Heart right ventricle (tissue), 16 donors: Measurements from ENCODE around the gene ZSWIM3. TPM values are rescaled to one million over a fixed set of nuclear protein-coding genes. Genes with fewer than 3 reads are reported as not detected.

Experiments used
- ATAC-seq, 8 donors: fragments of 200-7000 bp; cut with Tn5 transposase; one replicate each; pipeline ENCODE4 v1.9.1; 2020; ENCODE audit warnings: mild to moderate bottlenecking in 8 of 8, moderate library complexity in 8 of 8, moderate number of reproducible peaks in 1 of 8
- DNase-seq, 2 donors: peaks; one replicate each; pipeline ENCODE4 v3.0.0-alpha.2; 2020
- H3K27ac ChIP-seq, 10 donors: fragments of 200-600 bp; sonication (generic) in 2 of 10; one replicate each; pipeline versions ENCODE4 v1.5.0 to v1.8.0; 2020 to 2022; ENCODE audit warnings: mild to moderate bottlenecking in 3 of 10
- H3K27me3 ChIP-seq, 7 donors: fragments of 200-600 bp; one replicate each; pipeline ENCODE4 v1.8.0; 2021 to 2022; ENCODE audit warnings: mild to moderate bottlenecking in 2 of 7
- H3K36me3 ChIP-seq, 9 donors: fragments of 200-600 bp; sonication (generic) in 1 of 9; one replicate each; pipeline versions ENCODE4 v1.5.0 to v1.8.0; 2020 to 2022; ENCODE audit warnings: mild to moderate bottlenecking in 2 of 9
- H3K4me1 ChIP-seq, 9 donors: fragments of 200-600 bp; sonication (generic) in 1 of 9; one replicate each; pipeline versions ENCODE4 v1.5.0 to v1.8.0; 2020 to 2022; ENCODE audit warnings: mild to moderate bottlenecking in 4 of 9
- H3K4me3 ChIP-seq, 10 donors: fragments of 200-600 bp; sonication (generic) in 2 of 10; one replicate each; pipeline versions ENCODE4 v1.5.0 to v1.8.0; 2020 to 2022; ENCODE audit warnings: mild to moderate bottlenecking in 7 of 10, moderate library complexity in 2 of 10
- H3K9me3 ChIP-seq, 11 donors: fragments of 200-600 bp in 10 of 11; sonication (generic) in 2 of 11; one replicate each; pipeline versions ENCODE4 v1.5.0 to v1.8.0; 2013 to 2022; ENCODE audit warnings: mild to moderate bottlenecking in 2 of 11, control low read depth in 1 of 11, moderate library complexity in 1 of 11
- WGBS, 2 donors: extraction: QIAGEN DNeasy Blood & Tissue Kit; methylation state at CpG; one replicate each; pipeline ENCODE4 v1.1.7; 2013; ENCODE audit warnings: inconsistent platforms in 1 of 2; 5-methylcytosine and 5-hydroxymethylcytosine counted together
- intact Hi-C, 10 donors: fragments of 100-400 bp; cut with DNase I; formaldehyde crosslinking; loops; one replicate each; pipeline versions ENCODE4 v1.11.1 to v1.14.2; 2022
- polyA plus RNA-seq, 2 donors: library from polyadenylated mRNA; stranded (reverse); fragments of 200-250 nt; gene quantifications; one replicate each; pipeline ENCODE4 v1.2.3, GENCODE V29; 2013
- total RNA-seq, 10 donors: library from RNA; stranded (reverse); fragmentation: NEBNext Ultra II Directional in 3 of 10; extraction: Animal tissue kit (Norgen Biotek cat#: 25700) in 3 of 10; gene quantifications; one replicate each; pipeline versions ENCODE4 v1.2.1 to v1.2.4, GENCODE V29; 2021 to 2023
- TF ChIP-seq, protein P1 (sequence below), 9 donors: fragments of 200-600 bp; sonication (generic) in 2 of 9; IDR thresholded peaks; one replicate each; pipeline versions ENCODE4 v1.5.0 to v1.8.0; 2021 to 2022; ENCODE audit warnings: antibody characterized with exemption in 9 of 9, mild to moderate bottlenecking in 5 of 9, moderate library complexity in 1 of 9
- donor health status: Arrhythmogenic right ventricular cardiomyopathy.
- donor health status: ischemic (EF 13 %, LVEDD 7.1; RV severe dilation, severe dysfunction).
- donor health status: healthy with polysubstance abuse.
- donor health status: DM: no; HTN: yes; CAD: no.
- donor health status: DM: no; HTN: no; CAD: no.
- donor health status: ischemic (EF 25% LVEDD 6.9; RV normal size, moderate dysfunction).
- donor health status: ischemic (EF 25% LVEDD 5.7; RV mildly dilated, moderate dysfunction).
- donor health status: healthy.
- donor health status: DM: yes; HTN: yes; CAD: no.
- donor health status: Ischemic cardiomyopathy.
- donor health status: ischemic (EF 35%, LVEDD 5.7; RV mildly dilated, moderate dysfunction).
- donor health status: nonischemic (EF 11% LVEDD 7.7; RV severe dilation, severe dysfunction).
- donor health status: DM: yes; HTN: yes; CAD: no.
- donor health status: PGD.
- donor health status: ischemic (EF 29% LVEDD 5.4; RV normal size, mild dysfunction).
- donor health status: nonischemic (EF 23%, LVEDD 6.1; RV moderate dilation, normal function).

The ZSWIM3 gene
- total and polyA plus RNA-seq, 12 donors: 1.4 to 2.5 (median 1.9) TPM

DNA sequence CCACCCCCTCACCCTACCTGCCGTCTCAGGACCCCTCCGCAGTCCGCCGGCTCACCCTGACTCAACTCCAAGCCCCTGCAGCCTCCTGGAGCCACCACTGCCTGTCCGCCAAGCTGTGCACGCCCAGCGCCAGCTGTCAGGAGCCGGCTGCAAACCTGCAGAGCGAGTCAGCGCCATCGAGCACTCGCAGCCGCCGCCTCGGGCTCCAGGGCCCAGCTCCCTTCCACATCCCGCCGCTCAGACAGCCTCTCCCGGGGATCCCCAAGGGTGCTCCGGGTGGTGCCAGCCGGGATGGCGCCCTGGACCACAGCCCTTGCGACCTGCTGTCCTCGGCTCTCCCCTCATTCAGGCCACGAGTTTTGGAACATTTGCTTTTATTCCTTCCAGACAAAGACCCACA lies 34.6 kb upstream of the ZSWIM3 start:
- Histone ChIP-seq H3K27ac (no peak overlapping the region), H3K9me3 (no peaks in the 10 kb centered on the region), H3K4me1 (peaks cover 4 to 37% (median 26%) of the 10 kb centered on the region in 9 donors), H3K27me3 (peaks cover 3 to 53% (median 35%) of the 10 kb centered on the region in 7 donors), H3K4me3 (peak overlapping the region in 3 of 10 donors; percentile 13 to 37 (median 18)), H3K36me3 (no peaks in the 10 kb centered on the region)
- TF ChIP-seq, protein P1, sequence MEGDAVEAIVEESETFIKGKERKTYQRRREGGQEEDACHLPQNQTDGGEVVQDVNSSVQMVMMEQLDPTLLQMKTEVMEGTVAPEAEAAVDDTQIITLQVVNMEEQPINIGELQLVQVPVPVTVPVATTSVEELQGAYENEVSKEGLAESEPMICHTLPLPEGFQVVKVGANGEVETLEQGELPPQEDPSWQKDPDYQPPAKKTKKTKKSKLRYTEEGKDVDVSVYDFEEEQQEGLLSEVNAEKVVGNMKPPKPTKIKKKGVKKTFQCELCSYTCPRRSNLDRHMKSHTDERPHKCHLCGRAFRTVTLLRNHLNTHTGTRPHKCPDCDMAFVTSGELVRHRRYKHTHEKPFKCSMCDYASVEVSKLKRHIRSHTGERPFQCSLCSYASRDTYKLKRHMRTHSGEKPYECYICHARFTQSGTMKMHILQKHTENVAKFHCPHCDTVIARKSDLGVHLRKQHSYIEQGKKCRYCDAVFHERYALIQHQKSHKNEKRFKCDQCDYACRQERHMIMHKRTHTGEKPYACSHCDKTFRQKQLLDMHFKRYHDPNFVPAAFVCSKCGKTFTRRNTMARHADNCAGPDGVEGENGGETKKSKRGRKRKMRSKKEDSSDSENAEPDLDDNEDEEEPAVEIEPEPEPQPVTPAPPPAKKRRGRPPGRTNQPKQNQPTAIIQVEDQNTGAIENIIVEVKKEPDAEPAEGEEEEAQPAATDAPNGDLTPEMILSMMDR (IDR thresholded peaks at IDR 0.05): no peak
- DNase-seq (no peak), ATAC-seq (peak; percentile 19 to 36 (median 24))
- WGBS, 2 donors: 3 to 6% methylated on average over 24 of the region's 24 CpGs
- intact Hi-C loops: loop anchor here in 5 of 10 donors (5.0 to 10.0 kb wide), 3 partner anchors 112 to 142 kb away; partner anchors contain the start of gene PCIF1 (in 1 of the 5)

DNA sequence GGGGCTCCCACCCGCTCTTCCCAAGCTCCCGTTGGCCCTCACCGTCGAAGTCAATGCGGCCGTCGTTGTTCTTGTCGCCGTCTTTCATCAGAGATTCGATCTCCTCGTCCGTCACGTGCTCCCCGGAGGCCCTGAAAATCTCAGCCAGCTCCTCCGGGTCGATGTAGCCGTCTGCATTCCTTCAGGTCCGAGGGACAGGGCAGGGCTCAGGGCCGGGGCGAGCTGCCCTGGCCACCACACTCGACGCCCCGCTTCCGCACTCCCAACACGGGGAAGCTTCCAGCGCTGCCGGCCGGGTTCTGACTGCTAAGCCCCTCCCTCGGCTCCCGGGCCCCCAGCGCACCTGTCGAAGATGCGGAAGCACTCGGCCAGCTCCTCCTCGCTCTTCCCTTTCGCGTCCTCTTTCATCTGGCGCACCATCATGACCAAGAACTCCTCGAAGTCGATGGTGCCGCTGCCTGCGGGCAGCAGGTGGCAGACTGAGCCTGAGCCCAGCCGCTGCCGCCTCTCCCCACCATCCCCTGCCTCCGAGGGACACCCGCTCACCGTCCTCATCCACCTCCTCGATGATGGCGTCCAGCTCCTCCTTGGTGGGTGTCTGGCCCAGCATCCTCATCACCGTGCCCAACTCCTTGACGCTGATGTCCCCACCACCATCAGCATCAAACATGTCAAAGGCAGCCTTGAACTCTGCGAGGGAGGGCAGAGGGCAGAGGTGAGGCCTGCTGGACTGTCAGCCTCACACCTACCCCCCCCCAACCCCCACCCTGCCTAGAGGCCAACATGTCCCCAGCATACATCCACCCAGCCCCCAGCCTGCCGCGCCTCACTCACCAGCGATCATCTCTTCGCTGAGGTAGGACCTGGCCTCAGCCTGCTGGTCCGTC lies 33.2 kb upstream of the ZSWIM3 start:
- intact Hi-C loops: loop anchor here in 5 of 10 donors (5.0 to 10.0 kb wide), 3 partner anchors 111 to 141 kb away; partner anchors contain the start of gene PCIF1 (in 1 of the 5)

DNA sequence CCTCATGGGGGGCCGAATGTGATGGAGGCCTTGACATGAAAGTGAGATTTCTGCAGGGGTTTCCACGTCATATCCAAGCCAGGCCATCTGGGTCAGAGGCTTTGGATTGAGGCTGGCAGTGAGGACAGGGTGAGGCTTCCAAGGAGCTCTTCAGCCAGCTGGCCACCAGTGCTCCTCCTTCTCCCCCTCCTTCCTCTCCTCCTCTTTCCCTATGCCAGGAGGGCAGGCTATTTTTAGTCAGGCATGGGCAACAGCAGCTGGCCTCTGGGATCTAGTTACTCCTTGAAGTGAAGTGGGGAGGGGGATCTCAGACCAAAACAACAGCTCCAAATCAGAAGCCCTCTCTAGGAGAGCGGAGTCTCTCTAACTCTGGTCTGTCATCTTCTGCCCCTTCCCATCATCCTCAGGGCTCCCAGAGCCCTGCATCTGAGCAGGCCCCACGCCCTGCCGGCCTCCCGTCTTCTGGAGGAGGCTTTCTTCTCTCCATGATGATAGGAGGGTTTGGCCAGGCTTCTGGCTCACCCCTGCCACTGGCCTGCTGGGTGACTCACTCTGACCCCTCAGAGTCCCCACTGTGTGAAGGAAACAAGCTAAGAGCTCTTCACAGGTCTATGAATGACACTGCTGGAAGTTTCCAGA lies 30.9 kb upstream of the ZSWIM3 start:
- peaks cover 3 to 33% (median 28%) of the 10 kb centered on the region in 7 donors for H3K27me3 ChIP-seq
- no peak overlapping the region for H3K4me3 ChIP-seq
- ATAC-seq (peak; percentile 23 to 78 (median 52)), DNase-seq (peak in 1 of 2 donors; percentile 47)
- TF ChIP-seq, protein P1 (IDR thresholded peaks at IDR 0.05): no peak
- intact Hi-C loops: loop anchor here in 5 of 10 donors (10.0 kb wide), 2 partner anchors 108 to 138 kb away; partner anchors contain the start of gene PCIF1 (in 1 of the 5)
- H3K9me3 ChIP-seq: no peaks in the 10 kb centered on the region
- H3K4me1 ChIP-seq: peaks cover 4 to 40% (median 27%) of the 10 kb centered on the region in 9 donors
- no peaks in the 10 kb centered on the region for H3K36me3 ChIP-seq
- 54% methylated on average over 6 of the region's 6 CpGs for whole genome bisulfite sequencing, 2 donors
- H3K27ac ChIP-seq: peak overlapping the region in 7 of 10 donors; percentile 15 to 68 (median 46)

More for the DNA sequence above, 33.2 kb upstream of the ZSWIM3 start:
- H3K9me3 ChIP-seq: no peaks in the 10 kb centered on the region
- no peak overlapping the region for H3K27ac ChIP-seq
- WGBS, 2 donors: 14 to 16% methylated on average over 57 of the region's 57 CpGs
- ATAC-seq (peak; percentile 57 to 76 (median 67)), DNase-seq (peak in 1 of 2 donors; percentile 60)
- H3K4me3 ChIP-seq: peak overlapping the region in 5 of 10 donors; percentile 3 to 30 (median 28)
- no peaks in the 10 kb centered on the region for H3K36me3 ChIP-seq
- peaks cover 3 to 53% (median 35%) of the 10 kb centered on the region in 7 donors for H3K27me3 ChIP-seq
- H3K4me1 ChIP-seq: peaks cover 4 to 40% (median 26%) of the 10 kb centered on the region in 9 donors
- TF ChIP-seq, protein P1 (IDR thresholded peaks at IDR 0.05): peak; percentile 5 to 61 (median 49)
